Neuronal stem cell (in vitro differentiated cells): ENCODE measurements around the gene SLC6A19.

ENCODE experiments used
- DNase-seq: peaks from one replicate; pipeline ENCODE4 v3.0.0-alpha.2; 2013; ENCODE audit warnings: low spot score
- H2AFZ ChIP-seq: one replicate; pipeline ENCODE4 v1.6.1; 2013; ENCODE audit warnings: mild to moderate bottlenecking, low read length, inconsistent platforms
- H2AK5ac ChIP-seq: 2 replicates; pipeline ENCODE4 v1.6.1; 2013; ENCODE audit warnings: low read depth, mild to moderate bottlenecking, inconsistent platforms, low read length, moderate library complexity, mixed read lengths
- H2BK120ac ChIP-seq: 2 replicates; pipeline ENCODE4 v1.6.1; 2013; ENCODE audit warnings: low read depth, mild to moderate bottlenecking, inconsistent platforms, low read length, moderate library complexity, mixed read lengths
- H2BK12ac ChIP-seq: one replicate; pipeline ENCODE4 v1.6.1; 2013; ENCODE audit warnings: low read length, inconsistent platforms
- H2BK15ac ChIP-seq: 2 replicates; pipeline ENCODE4 v1.6.1; 2013; ENCODE audit warnings: mild to moderate bottlenecking, low read length, inconsistent platforms, mixed read lengths
- H2BK5ac ChIP-seq: one replicate; pipeline ENCODE4 v1.6.1; 2013; ENCODE audit warnings: inconsistent platforms, mild to moderate bottlenecking, low read length, moderate library complexity
- H3K14ac ChIP-seq: one replicate; pipeline ENCODE4 v1.6.1; 2013; ENCODE audit warnings: low read length, inconsistent platforms
- H3K18ac ChIP-seq: 2 replicates; pipeline ENCODE4 v1.6.1; 2013; ENCODE audit warnings: low read length, inconsistent platforms
- H3K23ac ChIP-seq: 2 replicates; pipeline ENCODE4 v1.6.1; 2013; ENCODE audit warnings: low read depth, mild to moderate bottlenecking, mixed read lengths, low read length, inconsistent platforms; ENCODE audit not compliant: poor library complexity
- H3K27ac ChIP-seq: replicated peaks from 3 replicates; pipeline ENCODE4 v1.5.1; 2013; ENCODE audit warnings: low read length, inconsistent platforms
- H3K27me3 ChIP-seq, 3 experiments: 2 replicates each; pipeline ENCODE4 v1.6.1; 2013; ENCODE audit warnings: low read length in 3 of 3, mild to moderate bottlenecking in 2 of 3, inconsistent platforms in 1 of 3, low read depth in 1 of 3, mixed read lengths in 1 of 3, moderate library complexity in 1 of 3; ENCODE audit not compliant: control insufficient read depth in 3 of 3, insufficient read depth in 3 of 3
- H3K36me3 ChIP-seq, 2 donors: replicated peaks in 1 of 2; 2 replicates each; pipeline ENCODE4 v1.6.1; 2013; ENCODE audit warnings: low read length in 2 of 2; ENCODE audit not compliant: control insufficient read depth in 2 of 2, insufficient read depth in 2 of 2
- H3K4ac ChIP-seq: 2 replicates; pipeline ENCODE4 v1.6.1; 2013; ENCODE audit warnings: inconsistent platforms, mild to moderate bottlenecking, low read length, moderate library complexity
- H3K4me1 ChIP-seq, 2 donors: 1 replicate in 1 of 2; 2 replicates in 1 of 2; pipeline ENCODE4 v1.6.1; 2013; ENCODE audit warnings: low read length in 2 of 2, low read depth in 1 of 2; ENCODE audit not compliant: control insufficient read depth in 2 of 2, insufficient read depth in 1 of 2
- H3K4me2 ChIP-seq: one replicate; pipeline ENCODE4 v1.6.1; 2013; ENCODE audit warnings: mild to moderate bottlenecking, low read length, inconsistent platforms; ENCODE audit not compliant: insufficient read depth, poor library complexity, severe bottlenecking
- H3K4me3 ChIP-seq, 2 donors: 2 replicates each; pipeline ENCODE4 v1.5.1; 2013; ENCODE audit warnings: low read length in 2 of 2, mild to moderate bottlenecking in 2 of 2, inconsistent platforms in 1 of 2, moderate library complexity in 1 of 2
- H3K79me1 ChIP-seq: one replicate; pipeline ENCODE4 v1.6.1; 2013; ENCODE audit warnings: low read depth, mild to moderate bottlenecking, inconsistent platforms, low read length, moderate library complexity
- H3K9ac ChIP-seq: one replicate; pipeline ENCODE4 v1.6.1; 2013; ENCODE audit warnings: mild to moderate bottlenecking, low read depth, low read length, inconsistent platforms; ENCODE audit not compliant: poor library complexity
- H3K9me3 ChIP-seq, 2 donors: replicated peaks in 1 of 2; 2 replicates each; pipeline versions ENCODE3 to v1.6.1; 2013; ENCODE audit warnings: low read length in 2 of 2, mild to moderate bottlenecking in 2 of 2, inconsistent platforms in 1 of 2, low read depth in 1 of 2, mixed read lengths in 1 of 2, moderate library complexity in 1 of 2; ENCODE audit not compliant: control insufficient read depth in 2 of 2, insufficient read depth in 1 of 2
- H4K8ac ChIP-seq: one replicate; pipeline ENCODE4 v1.6.1; 2013; ENCODE audit warnings: low read depth, mild to moderate bottlenecking, inconsistent platforms, low read length, moderate library complexity
- H4K91ac ChIP-seq: one replicate; pipeline ENCODE4 v1.6.1; 2013; ENCODE audit warnings: low read length, low read depth, mild to moderate bottlenecking, inconsistent platforms; ENCODE audit not compliant: poor library complexity
- WGBS, 2 donors: extraction: QIAGEN DNeasy Blood & Tissue Kit; methylation state at CpG; one replicate each; pipeline ENCODE4 v1.1.7; 2013; ENCODE audit warnings: missing lambda C conversion rate in 2 of 2, mixed read lengths in 1 of 2; ENCODE audit not compliant: insufficient read length in 2 of 2, insufficient replicate concordance in 1 of 2; ENCODE audit errors: extremely low coverage in 2 of 2; 5-methylcytosine and 5-hydroxymethylcytosine counted together

Gene SLC6A19

GRCh38 chr5:1255081-1255561 is 53.7 kb downstream of the SLC6A19 start:
- H2BK12ac ChIP-seq = peak overlapping the region; percentile 36
- peaks cover 0 to 3% of the 10 kb centered on the region in 2 donors for H3K9me3 ChIP-seq
- no peak overlapping the region for H2BK15ac ChIP-seq
- H3K27ac ChIP-seq = no peak overlapping the region
- H3K4me1 ChIP-seq = peaks cover 0 to 6% of the 10 kb centered on the region in 2 donors
- H2AFZ ChIP-seq = no peak overlapping the region
- no peak overlapping the region for H4K91ac ChIP-seq
- no peaks in the 10 kb centered on the region for H3K79me1 ChIP-seq
- peak overlapping the region; percentile 46 for H3K9ac ChIP-seq
- H3K18ac ChIP-seq = peak overlapping the region; percentile 16
- H4K8ac ChIP-seq = peak overlapping the region; percentile 53
- no peak overlapping the region for H2AK5ac ChIP-seq
- no peak overlapping the region for H3K4ac ChIP-seq
- H2BK5ac ChIP-seq = no peak overlapping the region
- peaks cover 0 to 20% (median 0%) of the 10 kb centered on the region in 3 experiments for H3K27me3 ChIP-seq
- no peak overlapping the region for H2BK120ac ChIP-seq
- DNase-seq = no peak
- H3K4me2 ChIP-seq = no peak overlapping the region
- peaks cover 0 to 2% of the 10 kb centered on the region in 2 donors for H3K36me3 ChIP-seq
- peak overlapping the region; percentile 33 for H3K14ac ChIP-seq
- H3K23ac ChIP-seq = peak overlapping the region; percentile 32
- no CpG with 5 or more reads among the region's 16 CpGs for WGBS, 2 donors
- H3K4me3 ChIP-seq = no peak overlapping the region

GRCh38 chr5:1256776-1257175 is 55.4 kb downstream of the SLC6A19 start:
- no peak overlapping the region for H3K18ac ChIP-seq
- no peak overlapping the region for H3K4me2 ChIP-seq
- no peak overlapping the region for H2BK12ac ChIP-seq
- H3K4ac ChIP-seq = no peak overlapping the region
- peak overlapping the region; percentile 31 for H3K23ac ChIP-seq
- H4K8ac ChIP-seq = no peak overlapping the region
- no peak overlapping the region for H2BK15ac ChIP-seq
- H3K36me3 ChIP-seq = peaks cover 0 to 10% of the 10 kb centered on the region in 2 donors
- no peaks in the 10 kb centered on the region for H3K79me1 ChIP-seq
- peak overlapping the region; percentile 21 for H2AK5ac ChIP-seq
- H2BK120ac ChIP-seq = no peak overlapping the region
- H2AFZ ChIP-seq = no peak overlapping the region
- peaks cover 0 to 6% of the 10 kb centered on the region in 2 donors for H3K4me1 ChIP-seq
- H3K9ac ChIP-seq = no peak overlapping the region
- H3K27ac ChIP-seq = no peak overlapping the region
- H3K14ac ChIP-seq = no peak overlapping the region
- H3K9me3 ChIP-seq = peaks cover 0 to 17% of the 10 kb centered on the region in 2 donors
- H3K27me3 ChIP-seq = peaks cover 0 to 14% (median 0%) of the 10 kb centered on the region in 3 experiments
- no peak overlapping the region for H4K91ac ChIP-seq
- H2BK5ac ChIP-seq = no peak overlapping the region
- no peak overlapping the region for H3K4me3 ChIP-seq
- WGBS, 2 donors = no CpG with 5 or more reads among the region's 23 CpGs
- DNase-seq = no peak

- Histone ChIP-seq H2BK12ac (no peak overlapping the region), H3K4ac (no peak overlapping the region), H2BK15ac (no peak overlapping the region), H3K4me3 (no peak overlapping the region), H2AFZ (no peak overlapping the region), H3K14ac (no peak overlapping the region), H3K9ac (no peak overlapping the region), H2BK120ac (no peak overlapping the region), H3K18ac (no peak overlapping the region), H2AK5ac (no peak overlapping the region), H4K91ac (no peak overlapping the region), H3K4me1 (peaks cover 0 to 6% of the 10 kb centered on the region in 2 donors), H3K79me1 (no peaks in the 10 kb centered on the region), H3K27me3 (peaks cover 0 to 10% (median 0%) of the 10 kb centered on the region in 3 experiments), H3K9me3 (peaks cover 0 to 20% of the 10 kb centered on the region in 2 donors), H3K27ac (no peak overlapping the region), H4K8ac (no peak overlapping the region), H2BK5ac (no peak overlapping the region), H3K23ac (no peak overlapping the region), H3K4me2 (no peak overlapping the region), H3K36me3 (peaks cover 0 to 12% of the 10 kb centered on the region in 2 donors)
- whole genome bisulfite sequencing, 2 donors = no CpG with 5 or more reads among the region's 17 CpGs
- no peak for DNase-seq
Observed at GRCh38 chr5:1257363-1257762, 56.0 kb downstream of the SLC6A19 start.

DNA sequence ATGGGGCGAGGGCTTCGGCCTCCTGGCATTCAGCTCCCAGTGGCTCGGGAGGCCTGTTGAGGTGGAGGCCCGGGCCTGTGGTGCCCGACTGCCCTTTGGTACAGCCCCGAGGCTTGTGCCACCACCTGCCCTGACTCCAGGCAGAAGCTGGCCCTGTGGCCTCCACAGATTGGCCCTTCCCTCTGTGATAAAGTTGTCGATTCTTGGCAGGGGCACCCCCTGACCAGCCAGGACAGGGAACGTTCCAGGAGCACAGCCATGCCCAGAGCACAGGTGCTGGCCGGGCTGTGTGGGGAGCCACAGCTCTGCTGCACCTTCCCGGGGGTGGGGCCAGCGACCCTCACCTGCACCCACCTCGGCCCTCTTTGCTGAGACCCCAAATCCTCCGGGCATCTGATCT is 56.4 kb downstream of the SLC6A19 start:
- Histone ChIP-seq H4K91ac (no peak overlapping the region), H3K4me1 (peaks cover 0 to 6% of the 10 kb centered on the region in 2 donors), H3K9ac (no peak overlapping the region), H3K79me1 (no peaks in the 10 kb centered on the region), H2BK120ac (no peak overlapping the region), H2AFZ (no peak overlapping the region), H3K4me3 (no peak overlapping the region), H2BK5ac (no peak overlapping the region), H3K23ac (no peak overlapping the region), H3K9me3 (peaks cover 0 to 25% of the 10 kb centered on the region in 2 donors), H3K4ac (no peak overlapping the region), H2AK5ac (no peak overlapping the region), H3K27ac (no peak overlapping the region), H3K18ac (no peak overlapping the region), H3K4me2 (no peak overlapping the region), H3K14ac (no peak overlapping the region), H2BK12ac (no peak overlapping the region), H4K8ac (no peak overlapping the region), H3K27me3 (peaks cover 0 to 10% (median 0%) of the 10 kb centered on the region in 3 experiments), H2BK15ac (no peak overlapping the region), H3K36me3 (peaks cover 0 to 15% of the 10 kb centered on the region in 2 donors)
- no peak for DNase-seq
- WGBS, 2 donors = no CpG with 5 or more reads among the region's 13 CpGs
